ENCODE data around the gene RNF19B. TPM values are rescaled to one million over a fixed set of nuclear protein-coding genes. Genes with fewer than 3 reads are reported as not detected.

The RNF19B gene
- total RNA-seq, 1 donor from 2014 or later: 18.8 TPM

- peaks cover 19% of the 10 kb centered on the region for H3K27me3 Mint-ChIP-seq (ENCODE audit: unreplicated experiment)
- no peak overlapping the region for H3K4me3 Mint-ChIP-seq (ENCODE audit: unreplicated experiment)
- no peaks in the 10 kb centered on the region for H3K36me3 Mint-ChIP-seq (ENCODE audit: low read depth, unreplicated experiment)
- no peak for TF ChIP-seq CTCF (IDR thresholded peaks at IDR 0.05; ENCODE audit: unreplicated experiment)
- no peaks in the 10 kb centered on the region for H3K9me3 Mint-ChIP-seq (ENCODE audit: unreplicated experiment)
- no peak for DNase-seq (ENCODE audit: low spot score)
- no peak overlapping the region for H3K27ac Mint-ChIP-seq (ENCODE audit: unreplicated experiment)
- peaks cover 16% of the 10 kb centered on the region for H3K4me1 Mint-ChIP-seq (ENCODE audit: unreplicated experiment)
Observed at GRCh38 chr1:32926562-32926961, 38.0 kb downstream of the RNF19B start.

- Mint-ChIP-seq H3K9me3 (ENCODE audit: unreplicated experiment) (no peaks in the 10 kb centered on the region), H3K27me3 (ENCODE audit: unreplicated experiment) (peaks cover 19% of the 10 kb centered on the region), H3K27ac (ENCODE audit: unreplicated experiment) (no peak overlapping the region), H3K4me3 (ENCODE audit: unreplicated experiment) (peak overlapping the region; percentile 62), H3K36me3 (ENCODE audit: low read depth, unreplicated experiment) (no peaks in the 10 kb centered on the region), H3K4me1 (ENCODE audit: unreplicated experiment) (peaks cover 16% of the 10 kb centered on the region)
- no peak for TF ChIP-seq CTCF (IDR thresholded peaks at IDR 0.05; ENCODE audit: unreplicated experiment)
- DNase-seq (ENCODE audit: low spot score): peak; percentile 43
Observed at GRCh38 chr1:32925403-32926162, 39.0 kb downstream of the RNF19B start.

GRCh38 chr1:32924881-32925344, 39.7 kb downstream of the RNF19B start:
- Mint-ChIP-seq H3K36me3 (ENCODE audit: low read depth, unreplicated experiment) (no peaks in the 10 kb centered on the region), H3K9me3 (ENCODE audit: unreplicated experiment) (no peaks in the 10 kb centered on the region), H3K4me3 (ENCODE audit: unreplicated experiment) (peak overlapping the region; percentile 62), H3K27me3 (ENCODE audit: unreplicated experiment) (peaks cover 19% of the 10 kb centered on the region), H3K4me1 (ENCODE audit: unreplicated experiment) (peaks cover 16% of the 10 kb centered on the region), H3K27ac (ENCODE audit: unreplicated experiment) (no peak overlapping the region)
- TF ChIP-seq CTCF (IDR thresholded peaks at IDR 0.05; ENCODE audit: unreplicated experiment): no peak
- DNase-seq (ENCODE audit: low spot score): peak; percentile 42

GRCh38 chr1:32920833-32921232, 43.8 kb downstream of the RNF19B start:
- H3K27me3 Mint-ChIP-seq (ENCODE audit: unreplicated experiment): peaks cover 14% of the 10 kb centered on the region
- no peak overlapping the region for H3K4me3 Mint-ChIP-seq (ENCODE audit: unreplicated experiment)
- no peaks in the 10 kb centered on the region for H3K36me3 Mint-ChIP-seq (ENCODE audit: low read depth, unreplicated experiment)

More at GRCh38 chr1:32920833-32921232, 43.8 kb downstream of the RNF19B start:
- H3K9me3 Mint-ChIP-seq (ENCODE audit: unreplicated experiment): no peaks in the 10 kb centered on the region
- DNase-seq (ENCODE audit: low spot score): no peak
- peaks cover 12% of the 10 kb centered on the region for H3K4me1 Mint-ChIP-seq (ENCODE audit: unreplicated experiment)
- no peak for TF ChIP-seq CTCF (IDR thresholded peaks at IDR 0.05; ENCODE audit: unreplicated experiment)
- H3K27ac Mint-ChIP-seq (ENCODE audit: unreplicated experiment): no peak overlapping the region

All from endothelial cell (in vitro differentiated cells).